H1 (cell line): ENCODE results near the gene NOG.

Experiments used
- CHD2 ChIP-seq: IDR thresholded peaks from 2 replicates; pipeline ENCODE4 v1.6.1; 2012; ENCODE audit warnings: low read length, improper control_type of control experiment
- EP300 ChIP-seq, 2 experiments: IDR thresholded peaks; 1 replicate in 1 of 2; 2 replicates in 1 of 2; pipeline ENCODE4 v1.6.1; 2011 to 2012; ENCODE audit warnings: low read depth in 2 of 2, low read length in 2 of 2, mild to moderate bottlenecking in 2 of 2, borderline replicate concordance in 1 of 2, inconsistent platforms in 1 of 2, moderate library complexity in 1 of 2
- POLR2AphosphoS5 ChIP-seq: IDR thresholded peaks from 2 replicates; pipeline ENCODE4 v1.6.1; 2011; ENCODE audit warnings: low read depth, low read length
- SIRT6 ChIP-seq: IDR thresholded peaks from one replicate; pipeline ENCODE4 v1.7.1; 2012; ENCODE audit warnings: low read length, inconsistent platforms

DNA sequence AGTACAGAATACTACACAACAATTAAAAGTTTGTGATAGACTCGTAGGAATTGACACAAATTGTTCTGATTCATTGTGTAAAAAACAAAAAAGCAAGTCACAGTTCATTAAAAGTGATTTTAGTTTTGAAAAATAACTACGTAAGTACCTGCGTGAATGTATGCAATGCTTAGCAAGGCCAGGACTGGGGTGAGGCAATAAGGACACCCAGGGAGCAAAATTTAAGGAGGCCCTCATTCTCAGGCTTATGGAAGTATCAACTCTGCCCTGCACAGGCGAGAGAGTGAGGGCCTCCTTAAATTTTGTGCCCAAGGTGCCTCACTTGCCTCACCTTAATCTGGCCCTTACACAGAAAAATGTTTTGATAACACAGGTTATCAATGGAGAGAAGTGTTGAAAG is 31.4 kb downstream of the NOG start:
- TF ChIP-seq CHD2: no peak
- no peak for TF ChIP-seq SIRT6
- no peak for TF ChIP-seq POLR2AphosphoS5
- TF ChIP-seq EP300 (IDR thresholded peaks at IDR 0.05; ENCODE audit: borderline replicate concordance in 1 of 2, low read depth in 2 of 2, low read length in 2 of 2): no peak
